HG02884 (cell line): ENCODE measurements around the gene PITRM1.

Experiments used
- ATAC-seq: cut with Tn5 transposase; IDR thresholded peaks from one replicate; pipeline ENCODE4 v1.9.1; 2021; ENCODE audit warnings: mild to moderate bottlenecking, moderate library complexity; ENCODE audit not compliant: unreplicated experiment

Gene PITRM1

GRCh38 chr10:3166496-3167290 lies 5.9 kb downstream of the PITRM1 start:
- no peak for ATAC-seq

- no peak for ATAC-seq
Measured at GRCh38 chr10:3165196-3165595, 7.4 kb downstream of the PITRM1 start.

- no peak for ATAC-seq
Measured at GRCh38 chr10:3163879-3164278, 8.7 kb downstream of the PITRM1 start.

GRCh38 chr10:3162533-3162932 lies 10.0 kb downstream of the PITRM1 start:
- no peak for ATAC-seq

GRCh38 chr10:3159152-3159551 lies 13.4 kb downstream of the PITRM1 start:
- ATAC-seq, result no peak

GRCh38 chr10:3154666-3155065 lies 17.9 kb downstream of the PITRM1 start:
- no peak for ATAC-seq

GRCh38 chr10:3152566-3152935 lies 20.0 kb downstream of the PITRM1 start:
- no peak for ATAC-seq

GRCh38 chr10:3151889-3152565 lies 20.6 kb downstream of the PITRM1 start:
- no peak for ATAC-seq

GRCh38 chr10:3150961-3151360 lies 21.6 kb downstream of the PITRM1 start:
- no peak for ATAC-seq

GRCh38 chr10:3150366-3150765 lies 22.2 kb downstream of the PITRM1 start:
- no peak for ATAC-seq

- no peak for ATAC-seq
Measured at GRCh38 chr10:3149918-3150317, 22.7 kb downstream of the PITRM1 start.

- no peak for ATAC-seq
Measured at GRCh38 chr10:3148994-3149393, 23.6 kb downstream of the PITRM1 start.

- ATAC-seq, result no peak
Measured at GRCh38 chr10:3148041-3148440, 24.5 kb downstream of the PITRM1 start.

GRCh38 chr10:3147117-3147820 lies 25.3 kb downstream of the PITRM1 start:
- no peak for ATAC-seq

GRCh38 chr10:3146289-3146688 lies 26.3 kb downstream of the PITRM1 start:
- ATAC-seq, result no peak

GRCh38 chr10:3145366-3145765 lies 27.2 kb downstream of the PITRM1 start:
- no peak for ATAC-seq

- ATAC-seq, result no peak
Measured at GRCh38 chr10:3143791-3144434, 28.7 kb downstream of the PITRM1 start.

- no peak for ATAC-seq
Measured at GRCh38 chr10:3143366-3143765, 29.2 kb downstream of the PITRM1 start.

- ATAC-seq, result no peak
Measured at GRCh38 chr10:3142146-3142875, 30.3 kb downstream of the PITRM1 start.

- ATAC-seq, result no peak
Measured at GRCh38 chr10:3141351-3142005, 31.1 kb downstream of the PITRM1 start.
